ENCODE data around the gene MARCHF2.

- TF ChIP-seq CTCF (IDR thresholded peaks at IDR 0.05) (no peak), ZFX (IDR thresholded peaks at IDR 0.05; ENCODE audit: borderline replicate concordance) (no peak)
These were observed 52.9 kb downstream of the MARCHF2 start for GRCh38 chr19:8466018-8466417.
